ENCODE results near the gene RSF1. TPM values are rescaled to one million over a fixed set of nuclear protein-coding genes. Genes with fewer than 3 reads are reported as not detected.

The RSF1 gene
- total RNA-seq, 1 donor from 2014 or later: 14.5 TPM

DNA sequence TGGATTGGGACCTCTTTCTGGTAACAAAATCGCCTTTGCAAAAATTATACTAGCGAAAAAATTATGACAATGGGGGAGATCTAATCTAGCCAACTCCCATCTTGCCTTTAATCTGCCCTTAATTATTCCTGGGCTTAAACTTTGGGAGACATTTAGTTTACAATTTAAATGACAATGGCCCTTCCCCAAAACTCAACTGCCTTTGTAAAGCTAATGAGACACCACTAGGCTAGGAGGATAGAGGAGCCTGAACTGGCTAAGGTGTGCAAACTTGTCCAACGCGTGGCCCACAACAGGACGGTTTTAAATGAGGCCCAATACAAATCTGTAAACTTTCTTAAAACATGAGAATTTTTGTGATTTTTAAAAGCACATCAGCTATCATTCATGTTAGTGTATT lies 67.3 kb downstream of the RSF1 start:
- no peak for FAIRE-seq

GRCh38 chr11:77752516-77752915 lies 68.0 kb downstream of the RSF1 start:
- FAIRE-seq: no peak

More for the DNA sequence above, 67.3 kb downstream of the RSF1 start:
- H3K27me3 ChIP-seq (ENCODE audit: control insufficient read depth, insufficient read depth, low read length): no peaks in the 10 kb centered on the region
- TF ChIP-seq, protein P1, sequence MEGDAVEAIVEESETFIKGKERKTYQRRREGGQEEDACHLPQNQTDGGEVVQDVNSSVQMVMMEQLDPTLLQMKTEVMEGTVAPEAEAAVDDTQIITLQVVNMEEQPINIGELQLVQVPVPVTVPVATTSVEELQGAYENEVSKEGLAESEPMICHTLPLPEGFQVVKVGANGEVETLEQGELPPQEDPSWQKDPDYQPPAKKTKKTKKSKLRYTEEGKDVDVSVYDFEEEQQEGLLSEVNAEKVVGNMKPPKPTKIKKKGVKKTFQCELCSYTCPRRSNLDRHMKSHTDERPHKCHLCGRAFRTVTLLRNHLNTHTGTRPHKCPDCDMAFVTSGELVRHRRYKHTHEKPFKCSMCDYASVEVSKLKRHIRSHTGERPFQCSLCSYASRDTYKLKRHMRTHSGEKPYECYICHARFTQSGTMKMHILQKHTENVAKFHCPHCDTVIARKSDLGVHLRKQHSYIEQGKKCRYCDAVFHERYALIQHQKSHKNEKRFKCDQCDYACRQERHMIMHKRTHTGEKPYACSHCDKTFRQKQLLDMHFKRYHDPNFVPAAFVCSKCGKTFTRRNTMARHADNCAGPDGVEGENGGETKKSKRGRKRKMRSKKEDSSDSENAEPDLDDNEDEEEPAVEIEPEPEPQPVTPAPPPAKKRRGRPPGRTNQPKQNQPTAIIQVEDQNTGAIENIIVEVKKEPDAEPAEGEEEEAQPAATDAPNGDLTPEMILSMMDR (IDR thresholded peaks at IDR 0.05; ENCODE audit: insufficient read depth, low read length, severe bottlenecking): no peak
- no peak overlapping the region for H3K4me3 ChIP-seq (ENCODE audit: low read depth, low read length)
- H3K36me3 ChIP-seq (ENCODE audit: control insufficient read depth, insufficient read depth, low read length): peaks cover 2% of the 10 kb centered on the region
- no peak for DNase-seq (ENCODE audit: low read depth)

DNA sequence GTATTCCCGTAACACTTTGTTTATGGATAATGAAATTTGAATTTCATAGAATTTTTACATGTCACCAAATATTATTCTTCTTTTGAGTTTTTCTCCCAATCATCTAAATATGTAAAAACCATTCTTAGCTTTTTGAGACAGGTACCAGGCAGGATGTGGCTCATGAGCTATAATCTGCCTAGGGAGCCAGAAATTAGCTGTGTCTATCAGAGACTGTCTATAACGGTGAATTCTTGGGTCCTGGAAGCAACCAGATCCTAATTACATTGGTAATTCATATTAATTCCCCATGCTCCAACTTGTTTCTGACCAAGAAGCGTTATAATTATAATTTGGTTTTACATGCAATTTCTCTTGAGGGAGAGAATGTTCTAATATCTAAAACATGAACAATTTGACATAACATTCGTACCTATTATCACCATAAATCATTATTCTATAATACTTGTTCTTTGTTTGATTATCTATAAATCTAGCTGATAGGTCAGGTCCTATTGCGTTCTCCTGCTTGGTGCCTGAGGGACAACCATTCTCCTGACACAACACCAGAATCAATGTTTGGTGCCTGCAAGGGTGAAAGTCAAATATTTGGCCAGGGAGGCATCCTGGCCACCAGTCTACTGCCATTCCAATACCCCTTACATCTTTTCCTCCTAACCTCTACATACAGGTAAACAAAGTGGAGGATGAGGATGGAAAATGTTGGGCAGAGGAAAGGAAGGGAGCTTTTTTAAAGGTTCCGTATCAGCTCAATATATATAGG lies 69.9 kb downstream of the RSF1 start:
- FAIRE-seq (no peak), DNase-seq (ENCODE audit: low read depth) (no peak)
- TF ChIP-seq, protein P1 (IDR thresholded peaks at IDR 0.05; ENCODE audit: insufficient read depth, low read length, severe bottlenecking): no peak
- Histone ChIP-seq H3K36me3 (ENCODE audit: control insufficient read depth, insufficient read depth, low read length) (peaks cover 2% of the 10 kb centered on the region), H3K27me3 (ENCODE audit: control insufficient read depth, insufficient read depth, low read length) (no peaks in the 10 kb centered on the region), H3K4me3 (ENCODE audit: low read depth, low read length) (no peak overlapping the region)

More at GRCh38 chr11:77752516-77752915, 68.0 kb downstream of the RSF1 start:
- Histone ChIP-seq H3K27me3 (ENCODE audit: control insufficient read depth, insufficient read depth, low read length) (no peaks in the 10 kb centered on the region), H3K4me3 (ENCODE audit: low read depth, low read length) (no peak overlapping the region), H3K36me3 (ENCODE audit: control insufficient read depth, insufficient read depth, low read length) (peaks cover 2% of the 10 kb centered on the region)
- DNase-seq (ENCODE audit: low read depth): no peak
- TF ChIP-seq, protein P1 (IDR thresholded peaks at IDR 0.05; ENCODE audit: insufficient read depth, low read length, severe bottlenecking): no peak

DNA sequence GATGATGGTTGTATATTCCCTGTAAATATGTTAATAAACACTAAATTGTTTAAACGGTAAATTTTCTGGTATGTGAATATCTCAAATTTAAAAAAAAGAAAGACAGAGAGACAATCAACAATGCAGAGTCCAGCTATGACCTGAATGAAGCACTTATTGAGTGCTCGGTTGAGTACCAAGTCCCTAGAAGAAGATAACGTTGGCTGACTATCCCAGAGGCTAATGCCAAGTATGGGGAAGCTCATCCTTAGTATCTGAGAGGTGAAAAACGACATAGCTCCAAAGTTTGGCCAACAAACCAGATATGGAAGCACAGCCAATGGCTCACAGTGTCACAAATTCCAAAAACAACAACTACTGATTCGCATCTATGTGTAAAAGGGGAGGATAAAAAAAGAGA lies 71.3 kb downstream of the RSF1 start:
- TF ChIP-seq, protein P1 (IDR thresholded peaks at IDR 0.05; ENCODE audit: insufficient read depth, low read length, severe bottlenecking): no peak
- DNase-seq (ENCODE audit: low read depth) (no peak), FAIRE-seq (no peak)
- Histone ChIP-seq H3K36me3 (ENCODE audit: control insufficient read depth, insufficient read depth, low read length) (peaks cover 2% of the 10 kb centered on the region), H3K4me3 (ENCODE audit: low read depth, low read length) (no peak overlapping the region), H3K27me3 (ENCODE audit: control insufficient read depth, insufficient read depth, low read length) (no peaks in the 10 kb centered on the region)

- H3K27me3 ChIP-seq (ENCODE audit: control insufficient read depth, insufficient read depth, low read length): no peaks in the 10 kb centered on the region
- DNase-seq (ENCODE audit: low read depth): no peak
- TF ChIP-seq, protein P1 (IDR thresholded peaks at IDR 0.05; ENCODE audit: insufficient read depth, low read length, severe bottlenecking): no peak
- no peaks in the 10 kb centered on the region for H3K36me3 ChIP-seq (ENCODE audit: control insufficient read depth, insufficient read depth, low read length)
- no peak for FAIRE-seq
- no peak overlapping the region for H3K4me3 ChIP-seq (ENCODE audit: low read depth, low read length)
Measured at GRCh38 chr11:77748266-77748665, 72.3 kb downstream of the RSF1 start.

Measured in bronchial epithelial cell (primary cell).